Osteoblast (primary cell): ENCODE data around the gene CHD6. TPM values are rescaled to one million over a fixed set of nuclear protein-coding genes. Genes with fewer than 3 reads are reported as not detected.

Experiments
- DNase-seq: peaks from one replicate; pipeline ENCODE4 v3.0.0; 2011; ENCODE audit warnings: low spot score, mixed read lengths; ENCODE audit not compliant: insufficient read length; ENCODE audit errors: missing footprints
- H2AFZ ChIP-seq: 2 replicates; pipeline ENCODE4 v1.6.0; 2011; ENCODE audit warnings: mild to moderate bottlenecking, low read length
- H3K27ac ChIP-seq: 2 replicates; pipeline ENCODE4 v1.5.1; 2011; ENCODE audit warnings: mild to moderate bottlenecking, low read depth, low read length, moderate library complexity
- H3K27me3 ChIP-seq: 2 replicates; pipeline ENCODE4 v1.6.0; 2012; ENCODE audit warnings: mild to moderate bottlenecking, control low read depth, inconsistent platforms, low read length, moderate library complexity; ENCODE audit not compliant: insufficient read depth
- H3K36me3 ChIP-seq: 2 replicates; pipeline ENCODE4 v1.5.1; 2011; ENCODE audit warnings: mild to moderate bottlenecking, low read length, control low read depth, moderate library complexity; ENCODE audit not compliant: insufficient read depth
- H3K4me1 ChIP-seq: 2 replicates; pipeline ENCODE4 v1.5.1; 2011; ENCODE audit warnings: mild to moderate bottlenecking, low read length, control low read depth, moderate library complexity; ENCODE audit not compliant: insufficient read depth
- H3K4me2 ChIP-seq: 2 replicates; pipeline ENCODE4 v1.6.0; 2011; ENCODE audit warnings: mild to moderate bottlenecking, low read length; ENCODE audit not compliant: insufficient read depth
- H3K4me3 ChIP-seq: fragments of 200-600 bp; sonication (generic); 3 replicates; pipeline ENCODE4 v1.5.1; 2012; ENCODE audit warnings: mild to moderate bottlenecking, low read length, inconsistent platforms; ENCODE audit not compliant: insufficient read depth
- H3K79me2 ChIP-seq: 2 replicates; pipeline ENCODE4 v1.6.0; 2012; ENCODE audit warnings: mild to moderate bottlenecking, low read length, control low read depth, inconsistent platforms; ENCODE audit not compliant: insufficient read depth
- H3K9me3 ChIP-seq: 2 replicates; pipeline ENCODE4 v1.5.1; 2011; ENCODE audit warnings: low read depth, low read length, control low read depth
- H4K20me1 ChIP-seq: 2 replicates; pipeline ENCODE4 v1.6.0; 2012; ENCODE audit warnings: mild to moderate bottlenecking, low read length, control low read depth; ENCODE audit not compliant: insufficient read depth
- total RNA-seq: library from RNA; depleted of rRNA; stranded (reverse); fragments of >200 nt; gene quantifications from 2 replicates; pipeline ENCODE4 v1.2.3, GENCODE V29; 2012
- TF ChIP-seq, protein P1 (sequence below): IDR thresholded peaks from 2 replicates; pipeline ENCODE4 v1.5.1; 2011; ENCODE audit warnings: mild to moderate bottlenecking, low read depth, low read length, moderate library complexity; ENCODE audit errors: extremely low read depth

CHD6 gene
- total RNA-seq, 1 donor = 32.2 TPM

DNA sequence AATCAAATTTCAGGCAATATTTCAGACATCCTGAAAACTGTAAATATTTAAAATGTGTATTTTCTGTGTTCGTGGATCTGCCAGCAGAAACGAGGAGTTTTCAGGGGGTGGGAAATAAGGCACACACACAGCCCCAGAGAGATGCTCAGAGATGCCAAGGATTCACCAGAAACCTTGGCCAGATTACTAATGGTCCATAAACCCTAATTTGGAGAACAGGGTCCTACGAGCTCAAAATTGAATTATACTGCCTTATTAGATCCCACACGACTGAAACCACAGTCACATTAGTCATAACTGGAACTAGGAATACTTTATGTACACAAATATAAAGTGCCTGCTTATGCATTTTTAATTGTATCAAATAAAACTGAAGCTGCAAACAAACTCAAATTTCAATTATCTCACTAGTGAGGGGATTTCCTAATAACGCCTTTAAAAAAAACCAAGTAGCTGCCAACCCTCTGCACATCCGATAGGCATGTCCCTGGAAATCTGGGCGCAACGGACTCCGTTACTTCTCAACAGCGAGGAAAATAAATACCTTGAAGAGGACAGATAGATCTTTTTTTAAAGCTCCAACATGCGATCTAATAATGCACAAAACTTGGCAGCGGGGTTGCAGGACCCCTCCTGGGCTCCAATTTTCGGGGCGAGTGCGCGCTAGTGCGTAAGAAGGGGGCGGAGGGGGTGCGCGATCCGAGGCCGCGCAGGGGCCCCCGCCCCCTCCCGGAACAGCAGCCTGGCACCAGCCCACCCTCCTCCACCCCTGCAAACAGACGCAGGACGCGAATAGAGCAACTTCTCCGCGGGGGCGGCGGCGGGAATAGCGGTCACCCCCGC lies 897 bp downstream of the CHD6 start:
- Histone ChIP-seq H2AFZ (peak overlapping the region; percentile 8), H3K27me3 (no peaks in the 10 kb centered on the region), H3K79me2 (peaks cover 50% of the 10 kb centered on the region), H3K4me3 (peak overlapping the region; percentile 78), H3K27ac (no peak overlapping the region), H3K4me2 (peak overlapping the region; percentile 80), H3K4me1 (peaks cover 20% of the 10 kb centered on the region), H4K20me1 (peaks cover 37% of the 10 kb centered on the region), H3K36me3 (no peaks in the 10 kb centered on the region), H3K9me3 (no peaks in the 10 kb centered on the region)
- TF ChIP-seq, protein P1, sequence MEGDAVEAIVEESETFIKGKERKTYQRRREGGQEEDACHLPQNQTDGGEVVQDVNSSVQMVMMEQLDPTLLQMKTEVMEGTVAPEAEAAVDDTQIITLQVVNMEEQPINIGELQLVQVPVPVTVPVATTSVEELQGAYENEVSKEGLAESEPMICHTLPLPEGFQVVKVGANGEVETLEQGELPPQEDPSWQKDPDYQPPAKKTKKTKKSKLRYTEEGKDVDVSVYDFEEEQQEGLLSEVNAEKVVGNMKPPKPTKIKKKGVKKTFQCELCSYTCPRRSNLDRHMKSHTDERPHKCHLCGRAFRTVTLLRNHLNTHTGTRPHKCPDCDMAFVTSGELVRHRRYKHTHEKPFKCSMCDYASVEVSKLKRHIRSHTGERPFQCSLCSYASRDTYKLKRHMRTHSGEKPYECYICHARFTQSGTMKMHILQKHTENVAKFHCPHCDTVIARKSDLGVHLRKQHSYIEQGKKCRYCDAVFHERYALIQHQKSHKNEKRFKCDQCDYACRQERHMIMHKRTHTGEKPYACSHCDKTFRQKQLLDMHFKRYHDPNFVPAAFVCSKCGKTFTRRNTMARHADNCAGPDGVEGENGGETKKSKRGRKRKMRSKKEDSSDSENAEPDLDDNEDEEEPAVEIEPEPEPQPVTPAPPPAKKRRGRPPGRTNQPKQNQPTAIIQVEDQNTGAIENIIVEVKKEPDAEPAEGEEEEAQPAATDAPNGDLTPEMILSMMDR = no peak
- DNase-seq = peak; percentile 90

DNA sequence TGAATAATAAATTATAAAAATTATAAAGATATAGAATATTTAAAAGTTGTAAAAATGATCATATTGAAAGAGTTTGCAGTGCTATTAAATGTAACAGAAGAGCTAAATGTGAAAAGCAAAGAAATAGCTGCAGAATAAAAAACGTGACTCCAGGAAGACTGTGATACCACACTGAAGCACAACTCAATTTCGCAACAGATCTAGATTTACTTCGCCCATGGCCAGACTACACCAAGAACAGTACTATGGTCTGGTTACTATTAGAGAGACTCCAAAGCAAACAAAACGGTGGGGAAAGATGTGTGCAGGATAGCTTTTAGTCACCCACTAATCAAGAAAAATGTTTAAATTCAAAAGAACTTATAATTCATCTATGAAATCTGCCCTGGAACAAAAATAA lies 1.9 kb downstream of the CHD6 start:
- Histone ChIP-seq H3K27me3 (no peaks in the 10 kb centered on the region), H3K4me3 (no peak overlapping the region), H2AFZ (no peak overlapping the region), H3K4me1 (peaks cover 20% of the 10 kb centered on the region), H3K79me2 (peaks cover 60% of the 10 kb centered on the region), H4K20me1 (peaks cover 41% of the 10 kb centered on the region), H3K27ac (no peak overlapping the region), H3K4me2 (peak overlapping the region; percentile 80), H3K36me3 (no peaks in the 10 kb centered on the region), H3K9me3 (no peaks in the 10 kb centered on the region)
- no peak for DNase-seq
- TF ChIP-seq, protein P1 = no peak

- H3K36me3 ChIP-seq = no peaks in the 10 kb centered on the region
- no peak overlapping the region for H3K27ac ChIP-seq
- DNase-seq = no peak
- no peaks in the 10 kb centered on the region for H3K9me3 ChIP-seq
- no peaks in the 10 kb centered on the region for H3K27me3 ChIP-seq
- H3K4me1 ChIP-seq = peaks cover 20% of the 10 kb centered on the region
- TF ChIP-seq, protein P1 = no peak
- H4K20me1 ChIP-seq = peaks cover 45% of the 10 kb centered on the region
- H2AFZ ChIP-seq = no peak overlapping the region
- peaks cover 65% of the 10 kb centered on the region for H3K79me2 ChIP-seq
- H3K4me2 ChIP-seq = no peak overlapping the region
- no peak overlapping the region for H3K4me3 ChIP-seq
These were observed 2.5 kb downstream of the CHD6 start for GRCh38 chr20:41615676-41616075.

GRCh38 chr20:41615110-41615509 lies 3.1 kb downstream of the CHD6 start:
- Histone ChIP-seq H3K9me3 (no peaks in the 10 kb centered on the region), H2AFZ (no peak overlapping the region), H3K36me3 (no peaks in the 10 kb centered on the region), H3K27me3 (no peaks in the 10 kb centered on the region), H3K4me3 (no peak overlapping the region), H4K20me1 (peaks cover 48% of the 10 kb centered on the region), H3K4me2 (no peak overlapping the region), H3K4me1 (peaks cover 20% of the 10 kb centered on the region), H3K79me2 (peaks cover 68% of the 10 kb centered on the region), H3K27ac (no peak overlapping the region)
- no peak for DNase-seq
- TF ChIP-seq, protein P1 = no peak
